Activated T-helper 17 cell treated with anti-CD3 and anti-CD28 coated beads, Interleukin-2, amount 50 U/mL, for 72 hours (primary cell): ENCODE results near the gene MNAT1. TPM values are rescaled to one million over a fixed set of nuclear protein-coding genes. Genes with fewer than 3 reads are reported as not detected.
"Not testable (repeated sequence)": the region's sequence is repeated elsewhere in the genome, so short reads cannot be mapped to it uniquely, and the experiment has no call there.

ENCODE experiments used
- ATAC-seq: fragments of 150-1000 bp; cut with Tn5 transposase; replicated peaks from 2 replicates; pipeline ENCODE4 v1.10.0; 2021; ENCODE audit warnings: mild to moderate bottlenecking, moderate library complexity
- H3K27ac Mint-ChIP-seq: one replicate; pipeline ENCODE4 v1.8.0; 2022; ENCODE audit warnings: mixed read lengths
- H3K27me3 Mint-ChIP-seq: one replicate; pipeline ENCODE4 v1.8.0; 2022; ENCODE audit warnings: mixed read lengths
- H3K36me3 Mint-ChIP-seq: one replicate; pipeline ENCODE4 v1.8.0; 2022; ENCODE audit warnings: low read depth, mild to moderate bottlenecking, mixed read lengths
- H3K4me1 Mint-ChIP-seq: one replicate; pipeline ENCODE4 v1.8.0; 2022; ENCODE audit warnings: mixed read lengths
- H3K4me3 Mint-ChIP-seq: one replicate; pipeline ENCODE4 v1.8.0; 2022; ENCODE audit warnings: mild to moderate bottlenecking, mixed read lengths
- H3K9me3 Mint-ChIP-seq: one replicate; pipeline ENCODE4 v1.8.0; 2022; ENCODE audit warnings: mixed read lengths
- total RNA-seq, 2 donors: library from RNA; stranded (reverse); gene quantifications; one replicate each; pipeline ENCODE4 v1.2.3, GENCODE V29; 2022

MNAT1 gene
- total RNA-seq, 2 donors from 2014 or later = 13.4 to 29.9 TPM

DNA sequence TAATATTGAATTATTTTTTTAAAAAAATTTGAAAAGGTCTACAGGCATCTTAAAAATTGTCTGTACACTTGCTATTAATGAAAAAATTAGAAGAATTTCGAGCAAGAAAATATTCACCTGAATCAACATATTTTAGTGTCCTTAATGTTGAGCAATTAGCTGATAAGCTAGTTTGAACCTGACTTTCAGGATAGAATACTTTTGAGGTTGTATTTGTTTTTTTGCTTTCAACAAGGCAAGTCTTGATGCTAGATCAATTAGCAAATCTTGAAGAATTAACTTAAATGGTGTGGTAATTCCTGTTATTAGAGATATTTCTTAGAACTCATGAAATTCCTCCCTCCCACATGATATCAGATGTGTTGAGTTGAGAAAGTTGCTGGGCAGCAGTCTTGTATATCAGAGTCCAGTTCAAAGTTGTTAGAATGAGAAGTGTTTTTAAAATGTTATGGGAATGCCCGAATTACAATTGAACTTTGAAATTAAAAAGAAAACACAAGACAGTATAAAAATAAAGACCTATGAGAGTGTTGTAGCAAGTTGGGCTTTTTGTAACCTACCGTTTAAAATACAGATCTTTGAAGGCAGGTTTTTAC lies 127.1 kb downstream of the MNAT1 start:
- H3K4me1 Mint-ChIP-seq = peaks cover 4% of the 10 kb centered on the region
- H3K36me3 Mint-ChIP-seq = peaks cover 5% of the 10 kb centered on the region
- no peaks in the 10 kb centered on the region for H3K27me3 Mint-ChIP-seq
- H3K27ac Mint-ChIP-seq = no peak overlapping the region
- no peak for ATAC-seq
- no peak overlapping the region for H3K4me3 Mint-ChIP-seq
- H3K9me3 Mint-ChIP-seq = peaks cover 4% of the 10 kb centered on the region

DNA sequence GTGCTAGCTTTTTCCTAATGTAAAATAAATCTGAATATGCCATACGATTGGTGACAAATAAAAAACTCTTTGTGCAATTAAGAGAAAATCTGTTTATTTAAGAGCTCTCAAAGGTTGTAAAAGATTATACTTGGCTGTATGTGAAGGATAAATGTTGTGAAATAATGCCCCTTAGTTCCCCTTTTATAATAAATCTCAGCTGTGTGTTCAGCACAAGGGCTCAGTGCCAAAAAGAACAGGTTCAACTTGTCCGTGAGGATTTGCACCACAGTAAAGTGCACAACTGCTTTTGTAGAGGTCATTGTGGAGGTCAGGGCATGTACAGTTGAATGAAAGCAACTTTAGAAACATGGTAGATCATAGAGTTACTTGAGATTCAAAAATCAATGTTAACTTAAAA lies 127.7 kb downstream of the MNAT1 start:
- Mint-ChIP-seq H3K4me1 (peaks cover 4% of the 10 kb centered on the region), H3K36me3 (peaks cover 5% of the 10 kb centered on the region), H3K27ac (no peak overlapping the region), H3K27me3 (no peaks in the 10 kb centered on the region), H3K4me3 (no peak overlapping the region), H3K9me3 (no peaks in the 10 kb centered on the region)
- ATAC-seq = no peak

GRCh38 chr14:60863249-60863648 lies 128.7 kb downstream of the MNAT1 start:
- Mint-ChIP-seq H3K27ac (no peak overlapping the region), H3K9me3 (no peaks in the 10 kb centered on the region), H3K36me3 (no peaks in the 10 kb centered on the region), H3K4me1 (peaks cover 10% of the 10 kb centered on the region), H3K27me3 (no peaks in the 10 kb centered on the region), H3K4me3 (no peak overlapping the region)
- no peak for ATAC-seq

DNA sequence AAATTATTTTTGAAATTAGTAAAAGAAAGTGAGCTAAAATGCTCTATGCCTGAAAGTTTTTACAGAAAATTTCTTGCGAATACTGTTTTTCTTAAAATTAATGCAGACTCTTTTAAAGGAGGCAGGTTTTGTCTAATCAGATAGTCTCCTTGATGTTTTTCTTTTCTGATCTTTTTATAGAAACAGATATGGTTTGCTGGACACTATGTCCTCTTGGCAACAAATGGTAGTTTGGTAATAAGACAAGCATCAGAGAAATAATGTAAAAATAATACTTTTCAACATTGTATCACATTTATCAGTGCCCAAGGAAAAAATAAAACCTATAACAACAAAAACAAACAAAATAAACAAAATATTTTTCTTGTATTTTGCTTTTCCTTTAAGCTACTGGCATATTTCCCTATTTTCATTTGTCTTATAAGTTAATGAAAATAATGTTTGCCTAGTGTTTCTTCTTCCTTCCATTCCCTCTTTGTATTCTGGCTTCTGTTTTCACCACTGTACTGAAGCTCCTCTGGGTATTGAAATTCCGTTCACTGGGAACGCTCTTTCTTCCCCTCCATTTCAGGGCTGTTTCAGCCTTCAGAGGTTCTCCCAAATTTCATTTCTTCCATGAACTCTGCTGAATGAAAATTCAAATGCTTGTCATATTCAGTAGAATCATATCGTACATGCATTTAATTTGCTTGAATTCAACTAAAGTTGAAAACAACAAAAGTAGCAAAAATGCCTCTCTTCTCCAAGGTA lies 131.0 kb downstream of the MNAT1 start:
- Mint-ChIP-seq H3K27ac (no peak overlapping the region), H3K9me3 (no peaks in the 10 kb centered on the region), H3K4me3 (no peak overlapping the region), H3K27me3 (no peaks in the 10 kb centered on the region), H3K4me1 (peaks cover 6% of the 10 kb centered on the region), H3K36me3 (no peaks in the 10 kb centered on the region)
- no peak for ATAC-seq

DNA sequence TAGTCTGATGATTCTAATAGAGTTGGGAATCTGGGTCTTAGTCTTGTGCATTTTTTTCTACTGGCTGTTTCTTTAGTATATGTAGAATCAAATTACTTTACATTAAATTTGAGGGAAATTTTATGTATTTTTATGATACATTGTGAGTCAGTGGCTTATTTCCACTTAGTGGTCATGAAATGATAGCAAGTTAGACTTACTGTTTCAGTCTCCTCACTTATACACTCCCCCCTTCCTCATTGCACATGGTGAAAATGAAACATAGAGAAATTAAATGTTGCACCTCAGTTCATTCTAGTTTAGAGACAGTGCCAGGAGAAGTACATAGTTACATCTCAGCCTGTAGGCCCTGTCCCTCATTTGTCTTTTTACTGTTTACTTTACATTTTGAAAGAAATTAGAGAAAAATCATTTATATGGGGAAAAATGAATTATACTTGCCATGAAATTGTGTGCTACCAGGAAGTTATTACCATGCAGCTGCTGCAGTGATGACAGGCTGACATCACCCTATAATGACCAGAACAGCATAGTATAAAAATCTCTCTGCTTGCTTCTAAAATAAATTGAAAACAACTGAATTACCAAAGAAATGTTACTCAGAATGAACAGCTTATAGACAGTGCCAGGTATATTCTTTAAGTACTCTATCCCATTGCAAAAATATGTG lies 133.1 kb downstream of the MNAT1 start:
- no peaks in the 10 kb centered on the region for H3K27me3 Mint-ChIP-seq
- H3K36me3 Mint-ChIP-seq = no peaks in the 10 kb centered on the region
- no peak overlapping the region for H3K4me3 Mint-ChIP-seq
- no peaks in the 10 kb centered on the region for H3K9me3 Mint-ChIP-seq
- ATAC-seq = peak; percentile 75
- H3K4me1 Mint-ChIP-seq = peaks cover 6% of the 10 kb centered on the region
- no peak overlapping the region for H3K27ac Mint-ChIP-seq

- Mint-ChIP-seq H3K4me1 (peaks cover 5% of the 10 kb centered on the region), H3K27ac (no peak overlapping the region), H3K9me3 (peaks cover 9% of the 10 kb centered on the region), H3K4me3 (no peak overlapping the region), H3K27me3 (no peaks in the 10 kb centered on the region), H3K36me3 (peaks cover 28% of the 10 kb centered on the region)
- ATAC-seq = no peak
Measured at GRCh38 chr14:60878121-60878520, 143.6 kb downstream of the MNAT1 start.

- no peak overlapping the region for H3K27ac Mint-ChIP-seq
- peaks cover 5% of the 10 kb centered on the region for H3K4me1 Mint-ChIP-seq
- no peak overlapping the region for H3K4me3 Mint-ChIP-seq
- H3K36me3 Mint-ChIP-seq = peaks cover 32% of the 10 kb centered on the region
- no peaks in the 10 kb centered on the region for H3K27me3 Mint-ChIP-seq
- peak; percentile 44 for ATAC-seq
- peaks cover 9% of the 10 kb centered on the region for H3K9me3 Mint-ChIP-seq
Measured at GRCh38 chr14:60878536-60878935, 144.0 kb downstream of the MNAT1 start.

DNA sequence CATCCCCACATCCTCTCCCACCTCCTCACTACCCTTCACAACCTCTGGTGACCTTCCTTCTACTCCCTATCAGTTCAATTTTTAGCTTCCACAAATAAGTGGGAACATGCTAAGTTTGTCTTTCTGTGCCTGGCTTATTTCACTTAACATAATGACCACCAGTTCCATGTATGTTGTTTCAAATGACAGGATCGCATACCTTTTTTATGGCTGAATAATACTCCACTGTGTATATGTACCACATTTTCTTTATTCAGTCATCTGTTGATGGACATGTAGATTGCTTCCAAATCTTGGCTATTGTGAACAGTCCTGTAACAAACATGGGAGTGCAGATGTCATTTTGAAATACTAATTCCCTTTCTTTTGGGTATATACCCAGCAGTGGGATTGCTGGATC lies 147.7 kb downstream of the MNAT1 start:
- ATAC-seq = no peak
- no peak overlapping the region for H3K27ac Mint-ChIP-seq
- peaks cover 53% of the 10 kb centered on the region for H3K36me3 Mint-ChIP-seq
- no peaks in the 10 kb centered on the region for H3K27me3 Mint-ChIP-seq
- H3K4me3 Mint-ChIP-seq = no peak overlapping the region
- peaks cover 5% of the 10 kb centered on the region for H3K4me1 Mint-ChIP-seq
- H3K9me3 Mint-ChIP-seq = peaks cover 24% of the 10 kb centered on the region

- no peak overlapping the region for H3K27ac Mint-ChIP-seq
- H3K27me3 Mint-ChIP-seq = no peaks in the 10 kb centered on the region
- H3K36me3 Mint-ChIP-seq = peaks cover 53% of the 10 kb centered on the region
- peaks cover 1% of the 10 kb centered on the region for H3K4me1 Mint-ChIP-seq
- no peak for ATAC-seq
- H3K9me3 Mint-ChIP-seq = peaks cover 24% of the 10 kb centered on the region
- no peak overlapping the region for H3K4me3 Mint-ChIP-seq
Measured at GRCh38 chr14:60884134-60884533, 149.6 kb downstream of the MNAT1 start.

GRCh38 chr14:60890636-60891035 lies 156.1 kb downstream of the MNAT1 start:
- not testable (repeated sequence) for H3K36me3 Mint-ChIP-seq, H3K4me1 Mint-ChIP-seq, ATAC-seq, H3K4me3 Mint-ChIP-seq, H3K27me3 Mint-ChIP-seq, H3K27ac Mint-ChIP-seq, H3K9me3 Mint-ChIP-seq

DNA sequence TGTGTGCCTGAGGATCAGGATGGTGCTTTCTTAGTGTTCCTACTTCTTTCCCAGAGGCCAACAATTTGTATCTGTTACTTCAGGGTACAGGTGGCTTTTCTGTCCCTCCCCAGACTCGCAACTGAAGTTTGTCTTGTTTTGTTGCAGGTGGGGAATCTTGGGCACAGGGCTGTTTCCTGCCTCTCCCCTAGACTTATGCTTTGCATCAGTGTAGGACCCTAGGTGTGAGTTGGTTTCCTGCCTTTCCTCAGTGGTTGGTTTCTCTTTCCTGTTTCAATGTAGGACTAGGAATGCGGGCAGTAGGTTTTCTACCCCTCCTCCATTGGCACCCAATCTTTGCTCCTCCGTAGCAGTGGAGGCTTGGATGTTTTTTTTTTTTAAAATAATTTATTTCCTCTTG lies 159.3 kb downstream of the MNAT1 start:
- Mint-ChIP-seq H3K27ac (no peak overlapping the region), H3K9me3 (no peaks in the 10 kb centered on the region), H3K36me3 (no peaks in the 10 kb centered on the region), H3K27me3 (no peaks in the 10 kb centered on the region), H3K4me1 (peaks cover 4% of the 10 kb centered on the region), H3K4me3 (no peak overlapping the region)
- ATAC-seq = no peak

GRCh38 chr14:60904381-60904780 lies 169.8 kb downstream of the MNAT1 start:
- H3K27me3 Mint-ChIP-seq = no peaks in the 10 kb centered on the region
- H3K27ac Mint-ChIP-seq = no peak overlapping the region
- no peak overlapping the region for H3K4me3 Mint-ChIP-seq
- no peaks in the 10 kb centered on the region for H3K4me1 Mint-ChIP-seq
- no peak for ATAC-seq
- no peaks in the 10 kb centered on the region for H3K9me3 Mint-ChIP-seq
- no peaks in the 10 kb centered on the region for H3K36me3 Mint-ChIP-seq

- Mint-ChIP-seq H3K9me3 (no peaks in the 10 kb centered on the region), H3K27ac (no peak overlapping the region), H3K36me3 (no peaks in the 10 kb centered on the region), H3K4me3 (no peak overlapping the region), H3K4me1 (no peaks in the 10 kb centered on the region), H3K27me3 (no peaks in the 10 kb centered on the region)
- no peak for ATAC-seq
Measured at GRCh38 chr14:60905923-60906322, 171.4 kb downstream of the MNAT1 start.

DNA sequence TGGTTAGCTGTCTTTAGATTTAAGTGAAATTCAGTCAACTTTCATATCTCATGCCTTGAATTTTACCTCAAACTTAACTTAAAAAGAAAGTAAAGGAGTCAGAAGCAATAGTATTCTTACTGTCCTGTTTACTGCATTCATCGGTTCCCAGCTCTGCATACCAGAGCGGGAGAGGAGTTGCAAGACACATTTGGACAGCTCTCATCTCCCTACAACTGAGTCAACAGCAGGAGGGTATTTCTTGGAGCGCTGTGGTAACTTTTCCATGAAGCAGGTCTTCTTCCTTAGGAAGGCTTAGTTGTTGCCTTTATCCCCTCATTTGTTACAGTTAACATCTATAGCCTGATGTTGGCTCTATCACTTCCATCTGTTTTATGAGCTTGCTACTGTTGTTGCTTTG lies 181.2 kb downstream of the MNAT1 start:
- no peaks in the 10 kb centered on the region for H3K27me3 Mint-ChIP-seq
- H3K4me1 Mint-ChIP-seq = no peaks in the 10 kb centered on the region
- no peak overlapping the region for H3K4me3 Mint-ChIP-seq
- ATAC-seq = no peak
- no peak overlapping the region for H3K27ac Mint-ChIP-seq
- H3K9me3 Mint-ChIP-seq = no peaks in the 10 kb centered on the region
- H3K36me3 Mint-ChIP-seq = no peaks in the 10 kb centered on the region

GRCh38 chr14:60922050-60922449 lies 187.5 kb downstream of the MNAT1 start:
- Mint-ChIP-seq H3K27ac (no peak overlapping the region), H3K36me3 (no peaks in the 10 kb centered on the region)
- no peak for ATAC-seq

More at GRCh38 chr14:60922050-60922449, 187.5 kb downstream of the MNAT1 start:
- no peaks in the 10 kb centered on the region for H3K9me3 Mint-ChIP-seq
- no peaks in the 10 kb centered on the region for H3K27me3 Mint-ChIP-seq
- H3K4me3 Mint-ChIP-seq = no peak overlapping the region
- peaks cover 5% of the 10 kb centered on the region for H3K4me1 Mint-ChIP-seq
